GM21529 (cell line): ENCODE results near the gene SYNGAP1.
A peak's percentile ranks its signal among the peaks of the same experiment; 100 is the strongest.
"Not testable (repeated sequence)": the region's sequence is repeated elsewhere in the genome, so short reads cannot be mapped to it uniquely, and the experiment has no call there.

Experiments used
- ATAC-seq: cut with Tn5 transposase; IDR thresholded peaks from one replicate; pipeline ENCODE4 v1.9.1; 2021; ENCODE audit not compliant: unreplicated experiment

Gene SYNGAP1

GRCh38 chr6:33419580-33420490 lies at the start of gene SYNGAP1:
TSS of gene SYNGAP1 (plus strand) at chr6:33420065. CDS start at chr6:33420265, 200 bp downstream.
- ATAC-seq: no peak

DNA sequence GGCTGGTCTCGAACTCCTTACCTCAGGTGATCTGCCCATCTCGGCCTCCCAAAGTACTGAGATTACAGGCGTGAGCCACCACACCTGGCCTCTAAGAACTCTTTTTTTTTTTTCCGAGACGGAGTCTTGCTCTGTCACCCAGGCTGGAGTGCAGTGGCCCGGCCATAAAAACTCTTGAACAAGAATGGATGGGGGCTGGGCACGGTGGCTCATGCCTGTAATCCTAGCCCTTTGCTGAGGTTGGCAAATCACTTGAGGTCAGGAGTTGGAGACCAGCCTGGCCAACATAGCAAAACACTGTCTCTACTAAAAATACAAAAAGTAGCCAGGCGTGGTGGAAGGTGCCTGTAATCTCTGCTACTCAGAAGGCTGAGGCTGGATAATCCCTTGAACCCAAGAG lies 48.0 kb upstream of the SYNGAP1 start:
- ATAC-seq: not testable (repeated sequence)

- no peak for ATAC-seq
Measured at GRCh38 chr6:33372526-33373123, 47.2 kb upstream of the SYNGAP1 start.

DNA sequence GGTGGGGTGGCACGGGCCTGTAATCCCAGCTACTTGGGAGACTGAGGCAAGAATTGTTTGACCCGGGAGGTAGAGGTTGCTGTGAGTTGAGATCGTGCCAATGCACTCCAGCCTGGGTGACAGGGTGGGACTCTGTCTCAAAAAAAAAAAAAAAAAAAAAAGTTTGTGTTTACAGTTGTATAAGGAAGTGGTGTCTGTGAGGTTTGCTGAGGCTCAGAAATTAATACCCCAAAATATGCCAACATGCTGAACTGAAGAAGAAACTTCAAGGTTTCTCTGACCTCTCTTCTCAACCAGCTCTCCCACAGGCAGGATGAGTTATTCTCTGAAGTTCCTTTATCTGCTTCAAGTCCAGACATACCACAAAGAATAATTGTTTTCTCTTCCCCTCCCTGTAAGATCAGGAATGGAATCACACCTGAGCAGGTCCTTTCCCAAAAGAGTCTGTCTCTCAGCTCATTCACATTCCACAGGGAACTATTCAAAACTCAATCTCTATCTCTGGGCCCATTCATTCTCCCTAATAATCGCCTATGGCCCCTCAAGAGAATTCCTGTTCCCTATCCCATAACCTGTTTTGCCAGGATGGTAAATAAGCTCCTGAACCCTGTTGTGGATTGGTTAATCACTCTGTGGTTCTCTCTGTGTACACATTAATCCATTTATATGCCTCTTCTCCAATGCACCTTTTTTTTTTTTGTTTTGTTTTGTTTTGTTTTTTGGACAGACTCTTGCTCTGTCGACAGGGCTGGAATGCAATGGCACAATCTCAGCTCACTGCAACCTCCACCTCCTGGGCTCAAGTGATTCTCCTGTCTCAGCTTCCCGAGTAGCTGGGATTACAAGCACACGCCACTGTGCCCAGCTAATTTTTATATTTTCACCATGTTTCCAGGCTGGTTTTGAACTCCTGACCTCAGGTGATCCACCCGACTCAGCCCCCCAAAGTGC lies 45.6 kb upstream of the SYNGAP1 start:
- ATAC-seq: no peak

- ATAC-seq: no peak
Measured at GRCh38 chr6:33375143-33375671, 44.7 kb upstream of the SYNGAP1 start.

- no peak for ATAC-seq
Measured at GRCh38 chr6:33377171-33377570, 42.7 kb upstream of the SYNGAP1 start.

DNA sequence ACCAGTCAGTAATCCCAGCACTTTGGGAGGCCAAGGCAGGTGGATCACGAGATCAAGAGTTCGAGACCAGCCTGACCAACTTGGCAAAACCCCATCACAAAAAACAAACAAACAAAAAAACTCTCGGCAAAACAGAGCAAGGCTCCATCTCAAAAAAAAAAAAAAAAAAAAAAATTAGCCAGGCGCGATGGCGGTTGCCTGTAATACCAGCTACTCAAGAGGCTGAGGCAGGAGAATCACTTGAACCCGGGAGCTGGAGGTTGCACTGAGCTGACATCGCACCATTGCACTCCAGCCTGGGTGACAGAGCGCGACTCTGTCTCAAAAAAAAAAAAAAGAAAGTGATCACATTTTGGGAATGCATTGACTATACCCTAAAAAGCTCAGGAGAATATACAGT lies 40.7 kb upstream of the SYNGAP1 start:
- ATAC-seq: not testable (repeated sequence)

DNA sequence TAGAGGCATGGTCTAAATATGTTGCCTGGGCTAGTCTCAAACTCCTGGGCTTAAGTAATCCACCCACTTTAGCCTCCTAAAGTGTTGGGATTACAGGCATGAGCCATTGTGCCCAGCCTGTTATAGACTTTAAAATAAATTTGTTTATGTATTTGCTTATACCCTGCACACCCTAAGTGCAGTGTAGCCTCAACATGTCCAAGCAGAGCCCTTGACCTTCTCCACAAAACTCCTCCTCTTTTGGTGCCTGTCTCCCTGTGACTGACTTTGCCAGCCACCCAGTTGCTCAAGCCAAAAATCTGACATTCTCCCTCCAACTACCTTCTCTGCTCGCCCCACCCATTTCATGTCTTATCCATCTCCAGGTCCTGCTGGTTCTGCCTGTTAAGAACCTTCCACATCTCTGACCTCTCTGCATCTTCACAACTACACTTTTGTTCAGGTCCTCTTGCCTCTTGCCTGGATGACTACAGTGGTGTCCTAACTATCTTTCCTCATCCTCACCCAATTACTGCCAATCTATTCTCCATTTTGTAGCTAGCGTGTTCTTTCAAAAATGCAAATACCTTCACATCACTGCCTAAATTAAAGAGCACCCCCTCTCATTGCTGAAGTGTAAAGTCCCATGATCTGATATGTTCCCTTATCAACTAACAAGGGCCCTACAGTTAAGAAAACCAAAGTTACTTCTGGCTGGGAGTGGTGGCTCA lies 39.4 kb upstream of the SYNGAP1 start:
- no peak for ATAC-seq

DNA sequence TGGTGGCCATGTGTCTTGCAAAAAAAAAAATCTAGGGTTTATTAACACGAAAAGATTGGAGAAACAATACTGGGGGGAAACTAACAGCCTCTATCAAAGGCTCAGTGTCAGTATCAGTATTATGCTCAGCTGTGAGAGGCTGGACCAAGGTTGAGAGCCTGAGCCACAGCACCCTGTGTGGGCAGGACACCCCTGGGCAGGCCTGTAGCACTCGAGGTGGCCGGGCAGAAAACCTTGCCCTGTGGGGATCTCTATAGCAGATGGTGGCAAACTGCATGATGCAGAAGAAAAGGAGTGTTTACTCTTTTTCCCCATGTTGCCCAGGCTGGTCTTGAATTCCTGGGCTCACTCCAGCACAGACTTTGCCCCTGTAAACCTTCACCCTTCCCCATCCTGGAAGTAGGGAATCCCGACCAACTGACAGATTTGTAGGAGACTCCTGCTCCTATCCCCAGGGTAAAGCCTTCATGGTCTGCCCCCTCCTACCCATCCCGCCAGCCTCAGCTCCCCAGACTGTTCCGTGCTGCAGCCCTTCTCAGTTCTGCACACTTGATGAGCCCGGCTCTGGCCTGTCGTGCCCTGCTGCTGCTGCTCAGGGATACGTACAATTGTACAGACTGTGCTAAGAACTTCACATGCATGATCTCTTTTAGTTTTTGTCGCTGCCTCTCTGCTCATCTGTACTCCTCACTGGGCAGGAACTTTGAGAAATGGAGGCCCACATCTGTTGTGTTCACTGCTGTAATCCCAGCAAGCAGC lies 36.3 kb upstream of the SYNGAP1 start:
- no peak for ATAC-seq

DNA sequence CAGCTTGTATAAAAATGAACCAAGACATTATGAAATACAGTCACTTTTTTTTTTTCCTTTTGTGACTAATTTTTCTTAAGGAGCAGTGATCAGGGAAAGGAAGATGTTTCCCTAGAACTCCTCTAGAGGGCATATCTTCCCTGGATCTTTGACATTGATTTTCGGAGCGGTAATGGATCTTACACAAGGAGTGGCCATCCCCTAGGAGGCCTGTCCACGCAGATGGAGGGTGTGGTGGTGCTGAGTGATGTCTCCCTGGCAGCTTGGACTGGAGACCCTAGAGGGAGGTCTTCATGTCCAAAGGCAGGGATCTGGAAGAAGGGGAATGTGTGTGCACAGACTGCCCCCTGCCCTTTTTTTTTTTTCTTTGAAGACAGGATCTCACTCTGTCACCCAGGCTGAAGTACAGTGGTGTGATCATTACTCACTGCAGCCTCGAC lies 35.3 kb upstream of the SYNGAP1 start:
- ATAC-seq: no peak

DNA sequence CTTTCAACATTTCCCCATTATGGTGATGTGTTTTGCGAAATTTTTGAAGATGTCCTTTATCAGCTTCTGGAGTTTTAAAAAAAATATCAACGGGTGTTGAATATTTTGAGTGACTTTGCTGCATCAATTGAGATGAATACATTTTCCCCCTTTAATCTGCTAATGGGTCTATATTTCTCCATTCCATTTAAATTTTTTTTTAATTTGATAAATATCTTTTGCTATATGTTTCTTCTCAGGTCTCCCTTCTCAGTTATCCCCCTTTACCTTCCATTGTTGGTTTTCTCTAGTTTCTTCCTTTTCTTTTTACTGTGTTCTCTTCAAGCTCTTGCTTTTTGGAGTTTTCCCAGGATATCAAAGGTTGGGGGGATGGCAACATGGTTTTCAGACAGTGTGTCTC lies 29.7 kb upstream of the SYNGAP1 start:
- no peak for ATAC-seq

GRCh38 chr6:33390767-33391277 lies 29.0 kb upstream of the SYNGAP1 start:
- ATAC-seq: no peak

GRCh38 chr6:33391278-33391921 lies 28.5 kb upstream of the SYNGAP1 start, which contains the start of gene KIFC1:
TSS of gene KIFC1 (plus strand) at chr6:33391823. CDS start at chr6:33391986, 163 bp downstream.
- peak; percentile 84 for ATAC-seq

- peak; percentile 10 for ATAC-seq
Measured at GRCh38 chr6:33391922-33392594, 27.8 kb upstream of the SYNGAP1 start.

GRCh38 chr6:33392595-33392948 lies 27.3 kb upstream of the SYNGAP1 start:
- no peak for ATAC-seq

DNA sequence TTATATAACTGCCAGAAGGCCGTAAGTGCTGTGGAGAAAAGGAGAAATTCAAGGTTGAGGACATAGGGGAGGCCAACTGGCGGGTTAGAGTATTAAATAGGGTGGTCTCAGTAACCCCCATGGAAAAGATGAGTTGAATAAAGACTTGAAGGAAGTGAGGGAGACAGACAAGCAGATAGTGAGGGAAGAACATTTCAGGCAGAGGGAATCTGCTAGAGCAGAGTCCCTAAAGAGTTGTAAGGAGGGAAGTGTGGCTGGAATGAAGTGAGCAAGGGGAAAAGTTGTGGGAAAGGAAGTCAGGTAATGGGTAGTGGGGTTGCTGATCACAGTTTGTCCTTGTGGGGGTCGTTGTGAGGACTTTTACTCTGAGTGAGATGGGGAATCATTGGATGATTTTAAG lies 26.9 kb upstream of the SYNGAP1 start:
- ATAC-seq: no peak

- no peak for ATAC-seq
Measured at GRCh38 chr6:33397541-33397940, 22.3 kb upstream of the SYNGAP1 start.

- not testable (repeated sequence) for ATAC-seq
Measured at GRCh38 chr6:33398601-33399000, 21.3 kb upstream of the SYNGAP1 start.
